ENCODE results near the gene PTPRG.

DNA sequence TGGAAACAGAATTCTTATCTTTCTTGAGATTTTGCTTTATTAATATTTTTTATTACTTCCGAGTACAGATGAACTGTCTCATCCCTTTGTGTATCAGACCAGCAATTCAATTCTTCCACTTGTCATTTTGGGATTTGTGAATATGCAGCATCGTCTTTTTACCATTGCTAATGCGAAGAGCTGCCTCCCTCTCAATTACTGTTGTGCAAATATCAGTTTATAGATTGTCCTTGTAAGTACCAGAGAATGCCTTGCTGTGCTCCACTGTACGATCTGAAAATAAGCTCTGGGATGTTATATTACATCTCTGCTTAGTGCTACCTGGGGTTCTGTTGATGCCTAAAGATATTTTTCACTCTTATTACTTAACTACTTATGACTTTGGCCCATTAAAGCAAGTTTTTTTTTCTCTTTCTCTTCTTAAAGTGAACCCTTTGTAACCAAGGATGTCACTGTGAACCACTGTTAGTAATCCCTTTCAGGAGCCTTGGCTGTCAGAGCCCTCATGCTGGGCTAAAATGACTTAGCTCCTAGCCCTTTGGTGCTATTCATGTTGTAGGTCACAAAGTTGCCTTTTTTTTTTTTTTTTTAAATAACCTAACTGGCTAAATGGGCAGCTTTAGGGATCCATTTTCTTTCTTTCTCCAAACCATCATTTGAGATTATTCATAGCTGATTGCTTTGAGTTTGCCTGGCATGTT lies 429.1 kb downstream of the PTPRG start:
- TF ChIP-seq, protein P1, sequence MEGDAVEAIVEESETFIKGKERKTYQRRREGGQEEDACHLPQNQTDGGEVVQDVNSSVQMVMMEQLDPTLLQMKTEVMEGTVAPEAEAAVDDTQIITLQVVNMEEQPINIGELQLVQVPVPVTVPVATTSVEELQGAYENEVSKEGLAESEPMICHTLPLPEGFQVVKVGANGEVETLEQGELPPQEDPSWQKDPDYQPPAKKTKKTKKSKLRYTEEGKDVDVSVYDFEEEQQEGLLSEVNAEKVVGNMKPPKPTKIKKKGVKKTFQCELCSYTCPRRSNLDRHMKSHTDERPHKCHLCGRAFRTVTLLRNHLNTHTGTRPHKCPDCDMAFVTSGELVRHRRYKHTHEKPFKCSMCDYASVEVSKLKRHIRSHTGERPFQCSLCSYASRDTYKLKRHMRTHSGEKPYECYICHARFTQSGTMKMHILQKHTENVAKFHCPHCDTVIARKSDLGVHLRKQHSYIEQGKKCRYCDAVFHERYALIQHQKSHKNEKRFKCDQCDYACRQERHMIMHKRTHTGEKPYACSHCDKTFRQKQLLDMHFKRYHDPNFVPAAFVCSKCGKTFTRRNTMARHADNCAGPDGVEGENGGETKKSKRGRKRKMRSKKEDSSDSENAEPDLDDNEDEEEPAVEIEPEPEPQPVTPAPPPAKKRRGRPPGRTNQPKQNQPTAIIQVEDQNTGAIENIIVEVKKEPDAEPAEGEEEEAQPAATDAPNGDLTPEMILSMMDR (conservative IDR thresholded peaks at IDR 0.05), result no peak
- TF ChIP-seq ZFX (IDR thresholded peaks at IDR 0.05), result no peak
